VCaP (cell line): ENCODE measurements around the gene LRRC56.

Experiments used
- H3K27ac ChIP-seq: fragments of 450-650 bp; 2 replicates; pipeline ENCODE4 v1.5.1; 2017
- CTCF ChIP-seq: fragments of 450-650 bp; conservative IDR thresholded peaks from 2 replicates; pipeline ENCODE4 v1.5.1; 2017; ENCODE audit warnings: mild to moderate bottlenecking, moderate library complexity

The LRRC56 gene

GRCh38 chr11:555780-556661, 18.7 kb downstream of the LRRC56 start:
- peak overlapping the region; percentile 47; the same call in 1 of the 2 replicates for H3K27ac ChIP-seq
- TF ChIP-seq CTCF, result no peak

GRCh38 chr11:556662-557256, 19.4 kb downstream of the LRRC56 start:
- no peak for TF ChIP-seq CTCF
- no peak overlapping the region for H3K27ac ChIP-seq

GRCh38 chr11:557328-558132, 20.2 kb downstream of the LRRC56 start:
- no peak for TF ChIP-seq CTCF
- no peak overlapping the region for H3K27ac ChIP-seq

- no peak overlapping the region for H3K27ac ChIP-seq
- no peak for TF ChIP-seq CTCF
These were observed 21.2 kb downstream of the LRRC56 start for GRCh38 chr11:558503-558902.

- H3K27ac ChIP-seq, result no peak overlapping the region
- 0 out of 2 replicates have a peak, but pooled peaks have one; percentile 6 for TF ChIP-seq CTCF
These were observed 21.8 kb downstream of the LRRC56 start for GRCh38 chr11:559020-559620.

GRCh38 chr11:559712-560304, 22.5 kb downstream of the LRRC56 start:
- peak overlapping the region; percentile 95 for H3K27ac ChIP-seq
- TF ChIP-seq CTCF, result no peak
